HL-60 (cell line): ENCODE measurements around the gene RELB.

Experiments
- GABPA ChIP-seq: IDR thresholded peaks from 2 replicates; pipeline ENCODE4 v1.6.1; 2012; ENCODE audit warnings: low read depth
- POLR2AphosphoS5 ChIP-seq: IDR thresholded peaks from 2 replicates; pipeline ENCODE4 v1.6.1; 2012; ENCODE audit warnings: low read depth
- SPI1 ChIP-seq: IDR thresholded peaks from 2 replicates; pipeline ENCODE4 v1.6.1; 2012; ENCODE audit warnings: low read depth, mild to moderate bottlenecking, borderline replicate concordance
- TF ChIP-seq, protein P1 (sequence below): IDR thresholded peaks from one replicate; pipeline ENCODE4 v1.5.1; 2011; ENCODE audit warnings: low read length, control low read depth, inconsistent platforms; ENCODE audit not compliant: insufficient read depth
- TF ChIP-seq, protein P2 (sequence below): IDR thresholded peaks from 2 replicates; pipeline ENCODE4 v1.6.1; 2012; ENCODE audit warnings: low read depth; ENCODE audit not compliant: insufficient replicate concordance

DNA sequence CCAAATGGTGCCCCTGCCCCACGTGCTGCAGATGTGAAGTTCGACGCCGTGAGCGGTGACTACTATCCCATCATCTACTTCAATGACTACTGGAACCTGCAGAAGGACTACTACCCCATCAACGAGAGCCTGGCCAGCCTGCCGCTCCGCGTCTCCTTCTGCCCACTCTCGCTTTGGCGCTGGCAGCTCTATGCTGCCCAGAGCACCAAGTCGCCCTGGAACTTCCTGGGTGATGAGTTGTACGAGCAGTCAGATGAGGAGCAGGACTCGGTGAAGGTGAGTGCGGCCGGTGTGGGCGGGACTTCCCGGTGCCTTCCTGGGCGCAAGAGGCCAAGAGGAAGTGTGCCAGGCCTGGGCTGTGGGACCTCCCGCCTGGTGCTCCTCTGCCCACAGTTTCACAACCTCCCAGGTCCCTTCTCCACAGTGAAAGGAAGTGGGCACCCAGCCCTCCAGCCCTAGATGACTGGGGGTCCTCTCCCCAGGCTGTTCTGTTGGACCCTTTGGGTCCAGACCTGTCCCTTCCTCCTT is 14.1 kb upstream of the RELB start:
- TF ChIP-seq SPI1 (peak; percentile 72; the same call in 1 of the 2 replicates), GABPA (no peak), POLR2AphosphoS5 (peak; percentile 32; the same call in 1 of the 2 replicates)
- TF ChIP-seq, protein P1, sequence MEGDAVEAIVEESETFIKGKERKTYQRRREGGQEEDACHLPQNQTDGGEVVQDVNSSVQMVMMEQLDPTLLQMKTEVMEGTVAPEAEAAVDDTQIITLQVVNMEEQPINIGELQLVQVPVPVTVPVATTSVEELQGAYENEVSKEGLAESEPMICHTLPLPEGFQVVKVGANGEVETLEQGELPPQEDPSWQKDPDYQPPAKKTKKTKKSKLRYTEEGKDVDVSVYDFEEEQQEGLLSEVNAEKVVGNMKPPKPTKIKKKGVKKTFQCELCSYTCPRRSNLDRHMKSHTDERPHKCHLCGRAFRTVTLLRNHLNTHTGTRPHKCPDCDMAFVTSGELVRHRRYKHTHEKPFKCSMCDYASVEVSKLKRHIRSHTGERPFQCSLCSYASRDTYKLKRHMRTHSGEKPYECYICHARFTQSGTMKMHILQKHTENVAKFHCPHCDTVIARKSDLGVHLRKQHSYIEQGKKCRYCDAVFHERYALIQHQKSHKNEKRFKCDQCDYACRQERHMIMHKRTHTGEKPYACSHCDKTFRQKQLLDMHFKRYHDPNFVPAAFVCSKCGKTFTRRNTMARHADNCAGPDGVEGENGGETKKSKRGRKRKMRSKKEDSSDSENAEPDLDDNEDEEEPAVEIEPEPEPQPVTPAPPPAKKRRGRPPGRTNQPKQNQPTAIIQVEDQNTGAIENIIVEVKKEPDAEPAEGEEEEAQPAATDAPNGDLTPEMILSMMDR = no peak
- TF ChIP-seq, protein P2, sequence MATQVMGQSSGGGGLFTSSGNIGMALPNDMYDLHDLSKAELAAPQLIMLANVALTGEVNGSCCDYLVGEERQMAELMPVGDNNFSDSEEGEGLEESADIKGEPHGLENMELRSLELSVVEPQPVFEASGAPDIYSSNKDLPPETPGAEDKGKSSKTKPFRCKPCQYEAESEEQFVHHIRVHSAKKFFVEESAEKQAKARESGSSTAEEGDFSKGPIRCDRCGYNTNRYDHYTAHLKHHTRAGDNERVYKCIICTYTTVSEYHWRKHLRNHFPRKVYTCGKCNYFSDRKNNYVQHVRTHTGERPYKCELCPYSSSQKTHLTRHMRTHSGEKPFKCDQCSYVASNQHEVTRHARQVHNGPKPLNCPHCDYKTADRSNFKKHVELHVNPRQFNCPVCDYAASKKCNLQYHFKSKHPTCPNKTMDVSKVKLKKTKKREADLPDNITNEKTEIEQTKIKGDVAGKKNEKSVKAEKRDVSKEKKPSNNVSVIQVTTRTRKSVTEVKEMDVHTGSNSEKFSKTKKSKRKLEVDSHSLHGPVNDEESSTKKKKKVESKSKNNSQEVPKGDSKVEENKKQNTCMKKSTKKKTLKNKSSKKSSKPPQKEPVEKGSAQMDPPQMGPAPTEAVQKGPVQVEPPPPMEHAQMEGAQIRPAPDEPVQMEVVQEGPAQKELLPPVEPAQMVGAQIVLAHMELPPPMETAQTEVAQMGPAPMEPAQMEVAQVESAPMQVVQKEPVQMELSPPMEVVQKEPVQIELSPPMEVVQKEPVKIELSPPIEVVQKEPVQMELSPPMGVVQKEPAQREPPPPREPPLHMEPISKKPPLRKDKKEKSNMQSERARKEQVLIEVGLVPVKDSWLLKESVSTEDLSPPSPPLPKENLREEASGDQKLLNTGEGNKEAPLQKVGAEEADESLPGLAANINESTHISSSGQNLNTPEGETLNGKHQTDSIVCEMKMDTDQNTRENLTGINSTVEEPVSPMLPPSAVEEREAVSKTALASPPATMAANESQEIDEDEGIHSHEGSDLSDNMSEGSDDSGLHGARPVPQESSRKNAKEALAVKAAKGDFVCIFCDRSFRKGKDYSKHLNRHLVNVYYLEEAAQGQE = no peak
